H1 (cell line): Measurements from ENCODE around the gene PRODH. TPM values are rescaled to one million over a fixed set of nuclear protein-coding genes. Genes with fewer than 3 reads are reported as not detected.
"Not testable (repeated sequence)": the region's sequence is repeated elsewhere in the genome, so short reads cannot be mapped to it uniquely, and the experiment has no call there.

ENCODE experiments used
- CTCF ChIA-PET: fragments of 300-600 bp; sonication (Branson Sonifier 250); formaldehyde crosslinking; loops from one replicate; lab custom pipeline; 2021; ENCODE audit not compliant: partially characterized antibody; lab: Charles Lee
- POLR2A ChIA-PET: fragments of 300-600 bp; sonication (Branson Sonifier 250); formaldehyde crosslinking; loops from one replicate; lab custom pipeline; 2021; ENCODE audit warnings: inconsistent platforms; ENCODE audit not compliant: partially characterized antibody; lab: Charles Lee
- DNase-seq, 2 experiments: peaks; one replicate each; pipeline versions ENCODE4 v3.0.0 to v3.0.0-alpha.2; 2010 to 2022; ENCODE audit warnings: low spot score in 2 of 2, low read depth in 1 of 2, mixed read lengths in 1 of 2
- FAIRE-seq: peaks from 2 replicates; lab custom pipeline; 2011; peaks lifted over from hg19 to GRCh38; lab: Jason Lieb, UNC
- H2AFZ ChIP-seq: 2 replicates; pipeline ENCODE4 v1.8.1; 2012; ENCODE audit warnings: low read length, inconsistent platforms
- H2AK5ac ChIP-seq: 2 replicates; pipeline ENCODE4 v1.6.1; 2013; ENCODE audit warnings: low read depth, low read length
- H2BK120ac ChIP-seq: replicated peaks from 2 replicates; pipeline ENCODE3; 2013; ENCODE audit warnings: low read depth, low read length, inconsistent platforms
- H2BK12ac ChIP-seq: 2 replicates; pipeline ENCODE4 v1.6.1; 2013; ENCODE audit warnings: low read depth, low read length
- H2BK15ac ChIP-seq: 2 replicates; pipeline ENCODE4 v1.6.1; 2013; ENCODE audit warnings: low read length
- H2BK20ac ChIP-seq: 2 replicates; pipeline ENCODE4 v1.6.1; 2013; ENCODE audit warnings: low read length
- H2BK5ac ChIP-seq: 2 replicates; pipeline ENCODE4 v1.6.1; 2013; ENCODE audit warnings: low read depth, low read length
- H3K14ac ChIP-seq: 2 replicates; pipeline ENCODE4 v1.6.1; 2013; ENCODE audit warnings: inconsistent platforms; ENCODE audit not compliant: insufficient read length
- H3K18ac ChIP-seq: 2 replicates; pipeline ENCODE4 v1.6.1; 2013; ENCODE audit warnings: low read length; ENCODE audit errors: extremely low read depth
- H3K23ac ChIP-seq: 2 replicates; pipeline ENCODE4 v1.6.1; 2013; ENCODE audit warnings: inconsistent platforms; ENCODE audit not compliant: insufficient read length
- H3K23me2 ChIP-seq: 2 replicates; pipeline ENCODE4 v1.6.1; 2013; ENCODE audit warnings: low read depth, low read length
- H3K27ac ChIP-seq: 2 replicates; pipeline ENCODE4 v1.6.1; 2011; ENCODE audit warnings: low read depth, low read length, inconsistent platforms
- H3K27me3 ChIP-seq, 4 experiments: replicated peaks in 1 of 4; 1 replicate in 1 of 4; 2 replicates in 3 of 4; pipeline versions ENCODE4 v1.6.1 to v1.8.1; 2011 to 2013; ENCODE audit warnings: low read length in 3 of 4, mild to moderate bottlenecking in 3 of 4, inconsistent platforms in 2 of 4, mixed read lengths in 2 of 4, moderate library complexity in 1 of 4; ENCODE audit not compliant: control insufficient read depth in 3 of 4, insufficient read depth in 3 of 4; ENCODE audit errors: extremely low read depth in 1 of 4
- H3K36me3 ChIP-seq, 4 experiments: 2 replicates each; pipeline versions ENCODE4 v1.6.1 to v1.8.1; 2011 to 2013; ENCODE audit warnings: mild to moderate bottlenecking in 4 of 4, low read length in 3 of 4, moderate library complexity in 2 of 4, control low read depth in 1 of 4, inconsistent platforms in 1 of 4; ENCODE audit not compliant: insufficient read depth in 4 of 4, control insufficient read depth in 2 of 4
- H3K4ac ChIP-seq: replicated peaks from 2 replicates; pipeline ENCODE3; 2013; ENCODE audit warnings: low read length, low read depth, mixed read lengths, inconsistent platforms; ENCODE audit not compliant: insufficient read length
- H3K4me1 ChIP-seq, 4 experiments: replicated peaks in 1 of 4; 1 replicate in 1 of 4; 2 replicates in 3 of 4; pipeline versions ENCODE4 v1.6.1 to v1.8.1; 2011 to 2013; ENCODE audit warnings: low read length in 3 of 4, inconsistent platforms in 2 of 4, mixed read lengths in 1 of 4; ENCODE audit not compliant: insufficient read depth in 4 of 4, control insufficient read depth in 3 of 4
- H3K4me2 ChIP-seq, 2 experiments: 2 replicates each; pipeline versions ENCODE4 v1.6.1 to v1.8.1; 2011 to 2013; ENCODE audit warnings: low read depth in 2 of 2, low read length in 2 of 2, control low read depth in 1 of 2, inconsistent platforms in 1 of 2, mild to moderate bottlenecking in 1 of 2; ENCODE audit not compliant: insufficient read depth in 1 of 2
- H3K4me3 ChIP-seq, 4 experiments: fragments of 200-600, 300-600 bp in 1 of 4; sonication (generic), shearing (Covaris generic), sonication (Bioruptor Twin) in 1 of 4; 2 replicates each; pipeline versions ENCODE4 v1.5.1 to v1.8.1; 2011 to 2016; ENCODE audit warnings: low read length in 4 of 4, low read depth in 3 of 4, control low read depth in 2 of 4, inconsistent platforms in 2 of 4, mild to moderate bottlenecking in 2 of 4, mixed read lengths in 1 of 4, moderate library complexity in 1 of 4; ENCODE audit not compliant: insufficient read depth in 2 of 4; ENCODE audit errors: extremely low read depth in 1 of 4
- H3K56ac ChIP-seq: replicated peaks from 2 replicates; pipeline ENCODE3; 2013; ENCODE audit warnings: low read depth, mild to moderate bottlenecking, mixed read lengths, low read length, inconsistent platforms; ENCODE audit not compliant: insufficient read length
- H3K79me1 ChIP-seq: 2 replicates; pipeline ENCODE4 v1.6.1; 2013; ENCODE audit warnings: low read depth, low read length, control low read depth
- H3K79me2 ChIP-seq, 2 experiments: 2 replicates each; pipeline versions ENCODE4 v1.6.1 to v1.8.1; 2012 to 2013; ENCODE audit warnings: low read length in 2 of 2, mild to moderate bottlenecking in 2 of 2, inconsistent platforms in 1 of 2; ENCODE audit not compliant: insufficient read depth in 2 of 2, control insufficient read depth in 1 of 2
- H3K9ac ChIP-seq, 4 experiments: replicated peaks in 1 of 4; 1 replicate in 1 of 4; 2 replicates in 3 of 4; pipeline versions ENCODE4 v1.6.1 to v1.8.1; 2011 to 2013; ENCODE audit warnings: low read depth in 3 of 4, low read length in 3 of 4, control low read depth in 2 of 4, mild to moderate bottlenecking in 2 of 4, moderate library complexity in 2 of 4, inconsistent platforms in 1 of 4; ENCODE audit errors: extremely low read depth in 1 of 4
- H3K9me3 ChIP-seq, 2 experiments: 2 replicates each; pipeline versions ENCODE4 v1.6.1 to v1.8.1; 2012 to 2013; ENCODE audit warnings: mild to moderate bottlenecking in 2 of 2, moderate library complexity in 2 of 2, control low read depth in 1 of 2, inconsistent platforms in 1 of 2, low read depth in 1 of 2, low read length in 1 of 2, mixed read lengths in 1 of 2; ENCODE audit not compliant: insufficient read depth in 2 of 2
- H4K20me1 ChIP-seq, 2 experiments: replicated peaks in 1 of 2; 2 replicates each; pipeline versions ENCODE3 to v1.8.1; 2011 to 2013; ENCODE audit warnings: inconsistent platforms in 2 of 2, low read length in 2 of 2, mild to moderate bottlenecking in 1 of 2; ENCODE audit not compliant: insufficient read depth in 2 of 2, control insufficient read depth in 1 of 2
- H4K5ac ChIP-seq: 2 replicates; pipeline ENCODE4 v1.6.1; 2013; ENCODE audit warnings: low read length, low read depth, mixed read lengths, inconsistent platforms; ENCODE audit not compliant: insufficient read length
- H4K8ac ChIP-seq: 2 replicates; pipeline ENCODE4 v1.8.0; 2013; ENCODE audit warnings: mild to moderate bottlenecking, moderate library complexity, low read length, inconsistent platforms; ENCODE audit not compliant: insufficient read depth; ENCODE audit errors: extremely low read depth
- H4K91ac ChIP-seq: replicated peaks from 2 replicates; pipeline ENCODE3; 2013; ENCODE audit warnings: low read length, mixed read lengths, inconsistent platforms; ENCODE audit not compliant: insufficient read length
- WGBS, 2 experiments: shearing (Covaris generic) in 1 of 2; methylation state at CpG; one replicate each; pipeline versions ENCODE4 v1.1.6 to v1.1.7; 2013 to 2015; ENCODE audit warnings: low lambda C conversion rate in 2 of 2, mixed read lengths in 2 of 2, inconsistent platforms in 1 of 2, low coverage in 1 of 2, missing lambda C conversion rate in 1 of 2; ENCODE audit not compliant: insufficient replicate concordance in 2 of 2, insufficient coverage in 1 of 2, insufficient read length in 1 of 2; ENCODE audit errors: extremely low coverage in 1 of 2, missing lambda C conversion rate in 1 of 2; 5-methylcytosine and 5-hydroxymethylcytosine counted together
- polyA plus RNA-seq, 7 experiments: library from polyadenylated mRNA; depleted of rRNA in 3 of 7; stranded (reverse) in 5 of 7; unstranded in 2 of 7; fragments of >200 nt in 5 of 7; fragments of 200-250 nt in 2 of 7; gene quantifications; 1 replicate in 5 of 7; 2 replicates in 1 of 7; 4 replicates in 1 of 7; pipeline versions ENCODE4 v1.2.1 to v1.2.3, GENCODE V29; 2011 to 2013; ENCODE audit warnings: missing spikeins in 2 of 7, mixed read lengths in 2 of 7
- total RNA-seq: library from RNA; stranded (reverse); fragmentation: NEBNext Ultra II Directional; extraction: Animal tissue kit (Norgen Biotek cat#: 25700); gene quantifications from 2 replicates; pipeline ENCODE4 v1.2.1, GENCODE V29; 2021

PRODH gene
- total and polyA plus RNA-seq, 2 of the 8 experiments (the other 6 are each of a cell fraction or from before 2014, with no cell fraction given) = 27.6 to 45.6 TPM

DNA sequence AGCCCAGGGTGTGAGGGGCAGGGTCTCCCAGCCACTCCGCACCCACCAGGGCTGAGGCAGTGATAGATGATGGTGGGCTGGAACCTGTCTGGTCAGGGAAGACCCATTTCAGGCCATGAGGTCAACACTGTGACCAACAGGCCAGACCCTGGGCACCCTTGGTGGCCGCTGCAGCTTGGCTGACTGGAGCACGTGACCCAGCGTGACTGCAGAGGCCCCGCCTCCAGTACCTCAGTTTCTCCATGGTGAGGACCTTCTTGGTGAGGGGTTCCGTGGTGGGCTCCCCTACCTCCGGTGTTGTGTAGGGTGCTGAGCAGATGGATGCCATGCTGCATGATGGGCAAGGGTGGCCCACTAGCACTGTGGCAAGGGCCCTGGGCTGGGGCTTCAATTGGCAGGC, 35.9 kb upstream of the PRODH start:
- H2BK5ac ChIP-seq, H3K4ac ChIP-seq, FAIRE-seq, H2BK12ac ChIP-seq, H2BK120ac ChIP-seq, H3K27me3 ChIP-seq, H3K23me2 ChIP-seq, H3K27ac ChIP-seq, H4K20me1 ChIP-seq, H3K36me3 ChIP-seq, H3K56ac ChIP-seq, H4K91ac ChIP-seq, H2BK20ac ChIP-seq, H2BK15ac ChIP-seq, POLR2A ChIA-PET, H4K5ac ChIP-seq, H3K4me3 ChIP-seq, H3K9me3 ChIP-seq, DNase-seq, H3K4me2 ChIP-seq, H3K18ac ChIP-seq, H3K79me2 ChIP-seq, H3K14ac ChIP-seq, H4K8ac ChIP-seq, H2AFZ ChIP-seq, H3K23ac ChIP-seq, CTCF ChIA-PET, H3K9ac ChIP-seq, H3K79me1 ChIP-seq: not testable (repeated sequence)
- H2AK5ac ChIP-seq = 0 out of 2 replicates have a peak overlapping the region, but pooled peaks have one; percentile 53
- whole genome bisulfite sequencing, 2 experiments = 97% methylated on average over 7 of the region's 7 CpGs; no CpG with 5 or more reads in 1 of the 2 experiments
- peaks cover 0 to 13% (median 8%) of the 10 kb centered on the region in 4 experiments; a peak in 6 of 7 replicates for H3K4me1 ChIP-seq
